CD4-positive, alpha-beta T cell treated with Interleukin-17A for 4 hours (primary cell): ENCODE data around the gene SCYL1.

ENCODE experiments used
- DNase-seq: peaks from one replicate; pipeline ENCODE4 v3.0.0-alpha.2; 2020; ENCODE audit warnings: mixed read lengths

SCYL1 gene

GRCh38 chr11:65555693-65556231, 30.9 kb downstream of the SCYL1 start:
- peak; percentile 35 for DNase-seq

- no peak for DNase-seq
Observed at GRCh38 chr11:65556470-65557279, 31.8 kb downstream of the SCYL1 start.

- DNase-seq, result peak; percentile 43
Observed at GRCh38 chr11:65557280-65558001, 32.6 kb downstream of the SCYL1 start.

GRCh38 chr11:65558002-65558929, 33.4 kb downstream of the SCYL1 start, which contains the start of gene LTBP3:
Gene LTBP3 (minus strand): TSS chr11:65558359. CDS start chr11:65557959, 400 bp downstream.
- peak; percentile 68 for DNase-seq

GRCh38 chr11:65558930-65559509, 34.1 kb downstream of the SCYL1 start:
- no peak for DNase-seq

- DNase-seq, result no peak
Observed at GRCh38 chr11:65559535-65559934, 34.7 kb downstream of the SCYL1 start.

GRCh38 chr11:65559951-65560537, 35.2 kb downstream of the SCYL1 start:
- DNase-seq, result no peak

GRCh38 chr11:65560555-65561418, 35.9 kb downstream of the SCYL1 start:
- DNase-seq, result peak; percentile 46

GRCh38 chr11:65562020-65562419, 37.1 kb downstream of the SCYL1 start:
- DNase-seq, result no peak

- no peak for DNase-seq
Observed at GRCh38 chr11:65562788-65563187, 37.9 kb downstream of the SCYL1 start.

- no peak for DNase-seq
Observed at GRCh38 chr11:65563601-65564000, 38.7 kb downstream of the SCYL1 start.

GRCh38 chr11:65564879-65565559, 40.1 kb downstream of the SCYL1 start:
- peak; percentile 56 for DNase-seq

GRCh38 chr11:65565624-65566453, 41.0 kb downstream of the SCYL1 start:
- peak; percentile 57 for DNase-seq

- no peak for DNase-seq
Observed at GRCh38 chr11:65569164-65569972, 44.5 kb downstream of the SCYL1 start.

GRCh38 chr11:65569973-65570918, 45.4 kb downstream of the SCYL1 start, which contains the start of gene ZNRD2:
Gene ZNRD2 (plus strand): TSS chr11:65570477. CDS start chr11:65570492, 15 bp downstream.
- peak; percentile 98 for DNase-seq

- no peak for DNase-seq
Observed at GRCh38 chr11:65571420-65571819, 46.5 kb downstream of the SCYL1 start.

GRCh38 chr11:65571940-65572339, 47.1 kb downstream of the SCYL1 start:
- peak; percentile 53 for DNase-seq
